HCT116 (cell line): ENCODE results near the gene STIM1. TPM values are rescaled to one million over a fixed set of nuclear protein-coding genes. Genes with fewer than 3 reads are reported as not detected.

ENCODE experiments used
- ATAC-seq: fragments of 200-7000 bp; cut with Tn5 transposase; 2 replicates; pipeline ENCODE4 v1.9.1; 2020; ENCODE audit warnings: mild to moderate bottlenecking, moderate library complexity
- BruUV-seq: library from RNA; stranded (reverse); fragments of 400-500 nt; replicated peaks from 2 replicates; lab custom pipeline; 2021; lab: Mats Ljungman, UMichigan
- CTCF ChIA-PET: fragments of 300-600 bp; sonication (Branson Sonifier 250); formaldehyde crosslinking; loops from one replicate; lab custom pipeline; 2021; ENCODE audit warnings: antibody characterized with exemption; lab: Charles Lee
- POLR2A ChIA-PET: fragments of 300-600, 350-600 bp; sonication (Branson Sonifier 250); formaldehyde crosslinking; loops from one replicate; lab custom pipeline; 2021; ENCODE audit warnings: antibody characterized with exemption; lab: Charles Lee
- RAD21 ChIA-PET, 2 experiments: fragments of 300-600 bp; sonication (Branson Sonifier 250); formaldehyde crosslinking; loops; one replicate each; lab custom pipeline; 2023; ENCODE audit warnings: low total read pairs in 2 of 2; ENCODE audit not compliant: uncharacterized antibody in 2 of 2, unreplicated experiment in 2 of 2, low non-redundant PET in 1 of 2; lab: Charles Lee
- DNase-seq: peaks from one replicate; pipeline ENCODE4 v3.0.0-alpha.2; 2010; ENCODE audit warnings: low read depth, low spot score
- H2AFZ ChIP-seq: fragments of 200-600 bp; shearing (Covaris generic), sonication (generic); 2 replicates; pipeline ENCODE4 v1.6.1; 2017; ENCODE audit warnings: low read depth, mixed run types, mixed read lengths, antibody characterized with exemption, low read length; ENCODE audit not compliant: poor library complexity, severe bottlenecking
- H3K27ac ChIP-seq: 2 replicates; pipeline ENCODE4 v1.5.1; 2012; ENCODE audit warnings: low read depth, low read length
- H3K27me3 ChIP-seq: fragments of 200-600 bp; sonication (generic); 2 replicates; pipeline ENCODE4 v1.6.1; 2016; ENCODE audit warnings: mixed run types, low read length, mixed read lengths; ENCODE audit not compliant: insufficient read depth
- H3K36me3 ChIP-seq, 2 experiments: fragments of 200-500 bp in 1 of 2; fragments of 200-600 bp in 1 of 2; sonication (Bioruptor generic) in 1 of 2; sonication (generic) in 1 of 2; 2 replicates each; pipeline versions ENCODE4 v1.5.1 to v1.6.1; 2014 to 2016; ENCODE audit warnings: low read length in 2 of 2, inconsistent platforms in 1 of 2, mixed read lengths in 1 of 2, mixed run types in 1 of 2; ENCODE audit not compliant: insufficient read depth in 2 of 2, control insufficient read depth in 1 of 2
- H3K4me1 ChIP-seq, 2 experiments: fragments of 200-600 bp in 1 of 2; sonication (generic) in 1 of 2; 2 replicates each; pipeline versions ENCODE4 v1.5.1 to v1.6.1; 2012 to 2017; ENCODE audit warnings: low read length in 2 of 2, inconsistent platforms in 1 of 2, mild to moderate bottlenecking in 1 of 2, mixed read lengths in 1 of 2, mixed run types in 1 of 2, moderate library complexity in 1 of 2; ENCODE audit not compliant: insufficient read depth in 2 of 2, control insufficient read depth in 1 of 2
- H3K4me2 ChIP-seq: fragments of 200-600 bp; sonication (generic); 2 replicates; pipeline ENCODE4 v1.6.1; 2017; ENCODE audit warnings: mixed run types, low read length, mixed read lengths
- H3K4me3 ChIP-seq, 2 experiments: fragments of 200-600 bp in 1 of 2; sonication (generic) in 1 of 2; replicated peaks in 1 of 2; 2 replicates each; pipeline ENCODE4 v1.5.1; 2011 to 2016; ENCODE audit warnings: low read length in 2 of 2, control low read depth in 1 of 2, low read depth in 1 of 2, mild to moderate bottlenecking in 1 of 2, mixed read lengths in 1 of 2, mixed run types in 1 of 2
- H3K79me2 ChIP-seq: fragments of 200-600 bp; sonication (generic); 2 replicates; pipeline ENCODE4 v1.6.1; 2017; ENCODE audit warnings: mild to moderate bottlenecking, mixed run types, low read length, moderate library complexity, mixed read lengths; ENCODE audit not compliant: insufficient read depth
- H3K9ac ChIP-seq: fragments of 200-600 bp; sonication (generic); 2 replicates; pipeline ENCODE4 v1.6.1; 2016; ENCODE audit warnings: low read length, mixed read lengths
- H3K9me2 ChIP-seq: fragments of 200-600 bp; sonication (generic), shearing (Covaris generic); 2 replicates; pipeline ENCODE4 v1.6.1; 2017; ENCODE audit warnings: mixed run types, mild to moderate bottlenecking, moderate library complexity; ENCODE audit not compliant: insufficient read depth
- H3K9me3 ChIP-seq, 2 experiments: fragments of 200-500 bp in 1 of 2; fragments of 200-600 bp in 1 of 2; sonication (Bioruptor generic) in 1 of 2; sonication (generic) in 1 of 2; 2 replicates each; pipeline ENCODE4 v1.6.1; 2014 to 2017; ENCODE audit warnings: low read length in 2 of 2, mixed read lengths in 2 of 2, inconsistent platforms in 1 of 2, low read depth in 1 of 2, mild to moderate bottlenecking in 1 of 2, mixed run types in 1 of 2, moderate library complexity in 1 of 2; ENCODE audit not compliant: control insufficient read depth in 1 of 2, insufficient read depth in 1 of 2
- H4K20me1 ChIP-seq: fragments of 200-600 bp; sonication (generic), shearing (Covaris generic); 2 replicates; pipeline ENCODE4 v1.6.1; 2017; ENCODE audit warnings: mixed run types, mild to moderate bottlenecking, moderate library complexity; ENCODE audit not compliant: insufficient read depth
- CBX3 ChIP-seq: IDR thresholded peaks from 2 replicates; pipeline ENCODE4 v1.6.1; 2012; ENCODE audit warnings: low read depth
- CTCF ChIP-seq, 3 experiments: fragments of 200-600 bp in 1 of 3; sonication (generic) in 1 of 3; IDR thresholded peaks in 2 of 3; conservative IDR thresholded peaks in 1 of 3; 2 replicates each; pipeline ENCODE4 v1.5.1; 2012 to 2017; ENCODE audit warnings: low read depth in 2 of 3, low read length in 2 of 3, antibody characterized with exemption in 1 of 3, borderline replicate concordance in 1 of 3, control low read depth in 1 of 3, mild to moderate bottlenecking in 1 of 3, mixed read lengths in 1 of 3, mixed run types in 1 of 3, moderate library complexity in 1 of 3; ENCODE audit not compliant: insufficient read depth in 1 of 3
- EGR1 ChIP-seq: IDR thresholded peaks from 2 replicates; pipeline ENCODE4 v1.6.1; 2012; ENCODE audit warnings: low read depth
- ELF1 ChIP-seq: IDR thresholded peaks from 2 replicates; pipeline ENCODE4 v1.6.1; 2012; ENCODE audit warnings: low read depth, borderline replicate concordance
- POLR2A ChIP-seq: IDR thresholded peaks from 2 replicates; pipeline ENCODE4 v1.7.0; 2011; ENCODE audit warnings: borderline replicate concordance; ENCODE audit not compliant: insufficient read depth, insufficient read length; ENCODE audit errors: extremely low read depth
- POLR2AphosphoS5 ChIP-seq: IDR thresholded peaks from 2 replicates; pipeline ENCODE4 v1.6.1; 2011; ENCODE audit warnings: mild to moderate bottlenecking, low read depth, low read length, moderate library complexity
- RAD21 ChIP-seq: IDR thresholded peaks from 2 replicates; pipeline ENCODE4 v1.6.1; 2012; ENCODE audit warnings: low read depth, mild to moderate bottlenecking
- SIN3A ChIP-seq: IDR thresholded peaks from 2 replicates; pipeline ENCODE4 v1.6.1; 2012; ENCODE audit warnings: low read depth
- TCF7L2 ChIP-seq: IDR thresholded peaks from 2 replicates; pipeline ENCODE4 v1.7.0; 2011; ENCODE audit warnings: borderline replicate concordance, inconsistent platforms; ENCODE audit not compliant: insufficient read depth, insufficient read length; ENCODE audit errors: extremely low read depth
- ZBTB33 ChIP-seq: IDR thresholded peaks from 2 replicates; pipeline ENCODE4 v1.6.1; 2011; ENCODE audit warnings: mild to moderate bottlenecking, low read length, moderate library complexity; ENCODE audit not compliant: insufficient replicate concordance; ENCODE audit errors: extremely low read depth
- ZFX ChIP-seq: fragments of 450-650 bp; IDR thresholded peaks from 2 replicates; pipeline ENCODE4 v1.6.1; 2017
- ZNF274 ChIP-seq: fragments of 200-500 bp; sonication (Bioruptor generic); IDR thresholded peaks from 2 replicates; pipeline ENCODE4 v1.6.1; 2014; ENCODE audit warnings: mild to moderate bottlenecking, low read depth, low read length, inconsistent platforms
- intact Hi-C: fragments of 100-400 bp; cut with micrococcal nuclease; formaldehyde crosslinking; loops from 2 replicates; pipeline ENCODE4 v1.10.0; 2022
- total RNA-seq: library from RNA; stranded (reverse); gene quantifications from one replicate; pipeline ENCODE4 v1.2.1, GENCODE V29; 2021; ENCODE audit not compliant: unreplicated experiment
- TF ChIP-seq, protein P1 (sequence below): IDR thresholded peaks from 2 replicates; pipeline ENCODE4 v1.6.1; 2012
- TF ChIP-seq, protein P2 (sequence below): IDR thresholded peaks from 2 replicates; pipeline ENCODE4 v1.6.1; 2012

The STIM1 gene
- total RNA-seq, 1 experiment from 2014 or later = 22.3 TPM

DNA sequence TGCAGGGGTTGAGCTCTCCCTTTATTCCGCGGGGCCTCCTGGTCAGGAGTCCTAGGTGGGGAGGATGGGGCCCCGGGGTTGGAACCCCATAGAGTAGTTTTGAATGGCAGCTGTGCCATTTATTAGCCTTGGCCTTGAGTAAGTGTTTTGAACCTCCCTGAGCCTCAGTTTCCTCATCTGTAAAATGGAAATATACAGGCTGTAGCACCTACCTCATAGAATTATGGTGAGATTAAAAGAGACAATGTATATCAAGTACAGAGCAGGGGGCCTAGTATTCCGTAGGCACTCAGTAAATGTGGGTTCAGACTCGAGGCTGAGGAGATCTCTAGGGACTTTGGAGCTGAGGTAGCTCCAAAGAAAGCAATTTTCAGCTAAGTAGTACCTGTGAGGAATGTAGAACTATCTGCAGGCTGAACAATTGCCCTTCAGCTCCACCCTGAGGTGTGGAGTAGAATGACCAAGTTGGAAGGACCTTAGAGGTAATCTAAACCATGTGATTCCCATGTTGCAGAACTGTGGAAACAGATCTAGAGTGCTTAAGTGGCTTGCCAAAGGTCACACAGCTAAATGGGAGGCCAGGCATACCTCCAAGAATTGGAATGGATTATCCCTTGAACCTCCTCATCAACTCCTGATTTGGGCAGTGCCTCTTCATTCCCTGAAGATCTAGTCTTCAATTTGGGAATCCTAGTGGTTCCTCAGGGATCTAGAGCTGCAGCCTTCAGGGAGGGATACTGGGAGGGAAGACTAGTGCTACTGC lies 46.4 kb upstream of the STIM1 start:
- Histone ChIP-seq H3K4me2 (peak overlapping the region; percentile 90), H2AFZ (peak overlapping the region; percentile 50), H3K27ac (peak overlapping the region; percentile 43), H3K36me3 (no peaks in the 10 kb centered on the region; a peak in 1 of 4 replicates), H4K20me1 (no peaks in the 10 kb centered on the region), H3K27me3 (no peaks in the 10 kb centered on the region), H3K4me1 (peaks cover 5 to 23% of the 10 kb centered on the region in 2 experiments; a peak in 3 of 4 replicates), H3K4me3 (peak overlapping the region; percentile 81 to 85), H3K79me2 (no peaks in the 10 kb centered on the region), H3K9ac (peak overlapping the region; percentile 81), H3K9me2 (no peaks in the 10 kb centered on the region), H3K9me3 (no peaks in the 10 kb centered on the region)
- TF ChIP-seq, protein P1, sequence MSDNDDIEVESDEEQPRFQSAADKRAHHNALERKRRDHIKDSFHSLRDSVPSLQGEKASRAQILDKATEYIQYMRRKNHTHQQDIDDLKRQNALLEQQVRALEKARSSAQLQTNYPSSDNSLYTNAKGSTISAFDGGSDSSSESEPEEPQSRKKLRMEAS = peak; percentile 57
- TF ChIP-seq ZFX (no peak), EGR1 (no peak), TCF7L2 (no peak), CTCF (IDR thresholded peaks at IDR 0.05 in 2 of 3, conservative IDR thresholded peaks at IDR 0.05 in 1 of 3; ENCODE audit: borderline replicate concordance in 1 of 3, insufficient read depth in 1 of 3, low read depth in 2 of 3, low read length in 2 of 3) (peak; percentile 46 to 67 (median 58); a peak in 5 of 6 replicates), POLR2AphosphoS5 (peak; percentile 14; the same call in 1 of the 2 replicates), ZNF274 (no peak), POLR2A (no peak), ZBTB33 (no peak), CBX3 (0 out of 2 replicates have a peak, but pooled peaks have one; percentile 21), RAD21 (peak; percentile 77), SIN3A (no peak), ELF1 (no peak)
- TF ChIP-seq, protein P2, sequence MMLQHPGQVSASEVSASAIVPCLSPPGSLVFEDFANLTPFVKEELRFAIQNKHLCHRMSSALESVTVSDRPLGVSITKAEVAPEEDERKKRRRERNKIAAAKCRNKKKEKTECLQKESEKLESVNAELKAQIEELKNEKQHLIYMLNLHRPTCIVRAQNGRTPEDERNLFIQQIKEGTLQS = no peak
- DNase-seq = peak; percentile 62
- BruUV-seq = TSS peak; percentile 53
- ATAC-seq = peak; percentile 78
- intact Hi-C loops = loop anchor here (1.0 kb wide), 1 partner anchor 263 kb away; no protein-coding TSS in a partner anchor
- RAD21 ChIA-PET = no interaction called here
- CTCF ChIA-PET = interaction anchor here (0.6 to 3.3 kb wide), 9 partner anchors 11 to 264 kb away, joined by 3 to 22 read pairs (median 6); partner anchors contain the start of genes NUP98 and STIM1
- POLR2A ChIA-PET = interaction anchor here (1.1 to 2.0 kb wide), 3 partner anchors 10 to 15 kb away, joined by 3 to 7 read pairs (median 3); partner anchors contain the start of gene NUP98
